ENCODE results near the gene RAB1B. TPM values are rescaled to one million over a fixed set of nuclear protein-coding genes. Genes with fewer than 3 reads are reported as not detected.

RAB1B gene
- 100 and 102 TPM in 2 replicates for total RNA-seq
- long read RNA-seq, transcript RAB1B-201 (6 exons, 2,007 nt), result major isoform, 9 of 11 reads
- long read RNA-seq, partial matches to known transcripts, result 1 of 11 reads
- long read RNA-seq, other reads (novel, unspliced or antisense), result 1 of 11 reads

GRCh38 chr11:66268244-66268951, at the start of gene RAB1B:
RAB1B (plus strand) TSS chr11:66268639; CDS start chr11:66268680, 41 bp downstream.
- H3K4me1 Mint-ChIP-seq (ENCODE audit: low read depth), result peaks cover 12% of the 10 kb centered on the region

GRCh38 chr11:66218846-66219620, 49.4 kb upstream of the RAB1B start:
- no peak for DNase-seq (ENCODE audit: low spot score, unreplicated experiment)
- Mint-ChIP-seq H3K4me1 (ENCODE audit: low read depth) (peaks cover 4% of the 10 kb centered on the region), H3K9me3 (ENCODE audit: low read depth) (no peaks in the 10 kb centered on the region), H3K36me3 (ENCODE audit: insufficient read depth) (peaks cover 15% of the 10 kb centered on the region), H3K27me3 (no peaks in the 10 kb centered on the region), H3K27ac (no peak overlapping the region), H3K4me3 (ENCODE audit: low read depth) (no peak overlapping the region)
- TF ChIP-seq, protein P1, sequence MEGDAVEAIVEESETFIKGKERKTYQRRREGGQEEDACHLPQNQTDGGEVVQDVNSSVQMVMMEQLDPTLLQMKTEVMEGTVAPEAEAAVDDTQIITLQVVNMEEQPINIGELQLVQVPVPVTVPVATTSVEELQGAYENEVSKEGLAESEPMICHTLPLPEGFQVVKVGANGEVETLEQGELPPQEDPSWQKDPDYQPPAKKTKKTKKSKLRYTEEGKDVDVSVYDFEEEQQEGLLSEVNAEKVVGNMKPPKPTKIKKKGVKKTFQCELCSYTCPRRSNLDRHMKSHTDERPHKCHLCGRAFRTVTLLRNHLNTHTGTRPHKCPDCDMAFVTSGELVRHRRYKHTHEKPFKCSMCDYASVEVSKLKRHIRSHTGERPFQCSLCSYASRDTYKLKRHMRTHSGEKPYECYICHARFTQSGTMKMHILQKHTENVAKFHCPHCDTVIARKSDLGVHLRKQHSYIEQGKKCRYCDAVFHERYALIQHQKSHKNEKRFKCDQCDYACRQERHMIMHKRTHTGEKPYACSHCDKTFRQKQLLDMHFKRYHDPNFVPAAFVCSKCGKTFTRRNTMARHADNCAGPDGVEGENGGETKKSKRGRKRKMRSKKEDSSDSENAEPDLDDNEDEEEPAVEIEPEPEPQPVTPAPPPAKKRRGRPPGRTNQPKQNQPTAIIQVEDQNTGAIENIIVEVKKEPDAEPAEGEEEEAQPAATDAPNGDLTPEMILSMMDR (IDR thresholded peaks at IDR 0.05; ENCODE audit: unreplicated experiment), result no peak

More at GRCh38 chr11:66268244-66268951, at the start of gene RAB1B:
- TF ChIP-seq, protein P1 (IDR thresholded peaks at IDR 0.05; ENCODE audit: unreplicated experiment), result no peak
- H3K36me3 Mint-ChIP-seq (ENCODE audit: insufficient read depth), result peaks cover 7% of the 10 kb centered on the region
- DNase-seq (ENCODE audit: low spot score, unreplicated experiment), result peak; percentile 100
- H3K27me3 Mint-ChIP-seq, result no peaks in the 10 kb centered on the region
- peak within 1 kb of the TSS; percentile 94 for H3K27ac Mint-ChIP-seq
- no peaks in the 10 kb centered on the region for H3K9me3 Mint-ChIP-seq (ENCODE audit: low read depth)
- H3K4me3 Mint-ChIP-seq (ENCODE audit: low read depth), result peak within 1 kb of the TSS; percentile 94

- DNase-seq (ENCODE audit: low spot score, unreplicated experiment), result no peak
- H3K4me3 Mint-ChIP-seq (ENCODE audit: low read depth), result no peak overlapping the region
- TF ChIP-seq, protein P1 (IDR thresholded peaks at IDR 0.05; ENCODE audit: unreplicated experiment), result no peak
These were observed 48.4 kb upstream of the RAB1B start for GRCh38 chr11:66219846-66220565.

GRCh38 chr11:66220566-66220935, 47.9 kb upstream of the RAB1B start:
- Mint-ChIP-seq H3K36me3 (ENCODE audit: insufficient read depth) (peaks cover 12% of the 10 kb centered on the region), H3K27ac (no peak overlapping the region), H3K27me3 (no peaks in the 10 kb centered on the region), H3K9me3 (ENCODE audit: low read depth) (no peaks in the 10 kb centered on the region), H3K4me3 (ENCODE audit: low read depth) (no peak overlapping the region), H3K4me1 (ENCODE audit: low read depth) (peaks cover 4% of the 10 kb centered on the region)
- DNase-seq (ENCODE audit: low spot score, unreplicated experiment), result no peak
- TF ChIP-seq, protein P1 (IDR thresholded peaks at IDR 0.05; ENCODE audit: unreplicated experiment), result no peak

More at GRCh38 chr11:66219846-66220565, 48.4 kb upstream of the RAB1B start:
- H3K36me3 Mint-ChIP-seq (ENCODE audit: insufficient read depth), result peaks cover 12% of the 10 kb centered on the region
- no peaks in the 10 kb centered on the region for H3K9me3 Mint-ChIP-seq (ENCODE audit: low read depth)
- H3K4me1 Mint-ChIP-seq (ENCODE audit: low read depth), result peaks cover 4% of the 10 kb centered on the region
- H3K27ac Mint-ChIP-seq, result no peak overlapping the region
- no peaks in the 10 kb centered on the region for H3K27me3 Mint-ChIP-seq

DNA sequence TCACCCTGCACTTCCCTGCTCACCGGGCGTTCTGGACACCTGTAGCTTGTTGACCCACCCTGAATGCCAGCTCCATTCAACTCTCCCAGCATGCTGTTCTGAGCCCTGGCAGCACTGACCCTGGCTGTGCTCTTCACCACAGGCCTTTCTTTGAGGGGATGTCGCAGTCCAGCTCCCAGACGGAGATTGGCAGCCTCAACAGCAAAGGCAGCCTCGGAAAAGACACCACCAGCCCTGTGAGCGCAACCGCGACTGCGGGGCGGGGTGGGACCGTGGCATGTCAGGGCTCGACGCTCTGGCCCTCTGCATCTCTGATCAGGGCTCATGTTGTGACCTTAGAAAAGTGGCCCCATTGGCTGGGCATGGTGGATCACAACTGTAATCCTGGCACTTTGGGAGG, 47.4 kb upstream of the RAB1B start:
- no peak overlapping the region for H3K27ac Mint-ChIP-seq
- H3K4me3 Mint-ChIP-seq (ENCODE audit: low read depth), result no peak overlapping the region
- H3K4me1 Mint-ChIP-seq (ENCODE audit: low read depth), result peaks cover 4% of the 10 kb centered on the region
- peaks cover 11% of the 10 kb centered on the region for H3K36me3 Mint-ChIP-seq (ENCODE audit: insufficient read depth)
- TF ChIP-seq, protein P1 (IDR thresholded peaks at IDR 0.05; ENCODE audit: unreplicated experiment), result no peak
- H3K9me3 Mint-ChIP-seq (ENCODE audit: low read depth), result no peaks in the 10 kb centered on the region
- H3K27me3 Mint-ChIP-seq, result no peaks in the 10 kb centered on the region
- DNase-seq (ENCODE audit: low spot score, unreplicated experiment), result no peak

Data from progenitor cell of endocrine pancreas (in vitro differentiated cells).